GM12891 (cell line): ENCODE measurements around the gene PRCP. TPM values are rescaled to one million over a fixed set of nuclear protein-coding genes. Genes with fewer than 3 reads are reported as not detected.
"Not testable (repeated sequence)": the region's sequence is repeated elsewhere in the genome, so short reads cannot be mapped to it uniquely, and the experiment has no call there.

ENCODE experiments used
- DNase-seq: peaks from one replicate; pipeline ENCODE4 v3.0.0; 2011; ENCODE audit warnings: low spot score; ENCODE audit not compliant: insufficient read length
- FAIRE-seq: peaks from 2 replicates; lab custom pipeline; 2011; peaks lifted over from hg19 to GRCh38; lab: Jason Lieb, UNC
- PAX5 ChIP-seq: IDR thresholded peaks from 2 replicates; pipeline ENCODE4 v1.6.1; 2011; ENCODE audit warnings: low read length, moderate library complexity, mild to moderate bottlenecking; ENCODE audit not compliant: insufficient read depth, severe bottlenecking
- POLR2A ChIP-seq: IDR thresholded peaks from 2 replicates; pipeline ENCODE4 v1.6.1; 2011; ENCODE audit warnings: low read depth, low read length, control low read depth
- POLR2AphosphoS5 ChIP-seq: IDR thresholded peaks from 2 replicates; pipeline ENCODE4 v1.6.1; 2011; ENCODE audit warnings: low read depth, low read length, control low read depth
- POU2F2 ChIP-seq: IDR thresholded peaks from 2 replicates; pipeline ENCODE4 v1.6.1; 2011; ENCODE audit warnings: low read depth, mild to moderate bottlenecking, control low read depth, low read length, moderate library complexity
- SPI1 ChIP-seq: IDR thresholded peaks from 2 replicates; pipeline ENCODE4 v1.6.1; 2011; ENCODE audit warnings: low read depth, low read length, control low read depth
- TAF1 ChIP-seq: IDR thresholded peaks from 2 replicates; pipeline ENCODE4 v1.6.1; 2011; ENCODE audit warnings: low read depth, low read length, control low read depth
- polyA plus RNA-seq: library from polyadenylated mRNA; unstranded; fragments of >200 nt; gene quantifications from one replicate; pipeline ENCODE4 v1.2.1, GENCODE V29; 2012; ENCODE audit warnings: low read depth, missing spikeins, inconsistent platforms; ENCODE audit not compliant: missing spikeins

PRCP gene
- polyA plus RNA-seq: 17.2 TPM

DNA sequence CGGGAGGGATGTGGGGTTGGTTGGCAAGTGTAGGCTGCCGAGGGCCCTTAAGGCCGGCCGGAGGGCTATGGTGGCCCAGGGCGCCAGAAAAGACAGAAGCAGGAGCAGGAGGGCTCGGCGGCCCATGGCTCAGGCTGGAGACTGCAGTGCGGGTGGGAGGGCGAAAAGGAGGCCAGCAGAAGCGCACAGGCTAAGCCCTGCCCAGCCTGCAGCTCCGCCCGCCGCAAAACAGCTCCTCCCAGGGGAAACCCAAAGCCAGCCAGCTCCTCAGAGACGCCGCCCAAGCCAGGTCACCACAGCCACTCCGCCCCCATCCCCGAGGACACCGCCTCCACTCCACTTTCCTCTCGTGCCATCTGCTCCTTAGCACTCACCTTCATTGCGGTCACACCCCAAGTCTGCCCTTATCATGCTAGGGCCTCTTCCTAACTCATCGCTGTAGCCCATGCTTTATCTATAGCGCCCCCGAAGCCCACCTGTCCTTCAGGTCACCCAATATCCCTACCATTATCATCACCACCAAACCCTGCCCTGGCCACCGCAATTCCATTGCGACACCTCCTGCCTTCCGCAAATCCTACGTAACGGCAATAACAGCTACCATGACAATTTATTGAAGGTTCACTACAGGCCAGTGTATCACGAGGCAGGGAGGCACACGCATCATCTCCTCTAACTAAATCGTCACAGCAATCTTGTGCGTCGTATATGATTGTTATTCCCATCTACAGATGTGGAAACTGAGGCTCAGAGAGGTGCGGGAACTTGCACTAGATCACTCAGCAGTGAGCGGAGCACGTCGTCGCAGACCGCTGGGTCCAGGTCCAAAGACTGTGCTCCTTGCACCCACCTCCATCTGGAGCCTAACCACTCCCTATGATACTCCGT lies at the start of gene PRCP:
TSS of gene PRCP (minus strand) at position 154 of the 888 bp plus-strand sequence. CDS start at position 126, 28 bp downstream.
- no peak for FAIRE-seq
- peak; percentile 77 for DNase-seq
- TF ChIP-seq SPI1 (no peak), TAF1 (peak; percentile 57; the same call in 1 of the 2 replicates), PAX5 (no peak), POU2F2 (no peak), POLR2AphosphoS5 (peak; percentile 59; the same call in 1 of the 2 replicates), POLR2A (no peak)

DNA sequence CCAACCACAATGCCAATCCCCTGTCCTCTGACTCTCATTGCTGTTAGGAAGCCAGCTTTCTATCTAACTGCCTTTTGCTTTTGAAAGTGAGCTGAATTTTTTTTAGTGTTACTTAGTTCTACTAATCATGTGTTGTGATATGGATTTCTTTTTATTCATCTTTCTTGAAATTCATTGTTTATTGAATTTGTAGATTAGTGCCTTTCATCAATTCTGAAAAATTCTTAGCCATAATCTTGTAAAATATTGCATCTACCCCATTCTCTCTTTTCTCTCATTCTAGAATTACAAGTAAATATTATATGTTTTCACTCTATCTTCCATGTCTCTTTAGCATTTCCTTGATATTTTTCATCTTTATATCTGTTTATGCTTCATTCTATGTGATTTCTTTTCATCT lies 49.1 kb upstream of the PRCP start:
- no peak for DNase-seq
- FAIRE-seq: no peak
- no peak for TF ChIP-seq SPI1

GRCh38 chr11:82945682-82946081 lies 45.5 kb upstream of the PRCP start:
- no peak for TF ChIP-seq POLR2AphosphoS5
- no peak for TF ChIP-seq TAF1
- no peak for TF ChIP-seq POLR2A
- TF ChIP-seq POU2F2: no peak
- TF ChIP-seq PAX5: no peak
- no peak for TF ChIP-seq SPI1
- FAIRE-seq (no peak), DNase-seq (no peak)

GRCh38 chr11:82945041-82945440 lies 44.8 kb upstream of the PRCP start:
- not testable (repeated sequence) for FAIRE-seq, DNase-seq

DNA sequence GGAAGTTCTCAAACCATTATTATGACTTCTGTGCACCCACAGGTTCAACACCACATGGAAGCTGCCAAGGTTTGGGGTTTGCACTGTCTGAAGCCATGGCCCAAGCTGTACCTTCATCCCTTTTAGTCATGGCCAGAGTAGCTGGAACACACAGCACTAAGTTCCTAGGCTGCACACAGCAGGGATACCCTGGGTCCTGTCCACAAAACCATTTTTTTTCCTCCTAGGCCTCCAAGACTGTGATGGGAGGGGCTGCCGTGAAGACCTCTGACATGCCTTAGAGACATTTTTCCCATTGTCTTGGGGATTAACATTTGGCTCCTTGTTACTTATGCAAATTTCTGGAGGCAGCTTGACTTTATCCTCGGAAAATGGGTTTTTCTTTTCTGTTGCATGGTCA lies 44.0 kb upstream of the PRCP start:
- DNase-seq (no peak), FAIRE-seq (no peak)
- no peak for TF ChIP-seq TAF1
- TF ChIP-seq POLR2A: no peak
- no peak for TF ChIP-seq POU2F2
- no peak for TF ChIP-seq PAX5

- DNase-seq, FAIRE-seq: not testable (repeated sequence)
Observed at GRCh38 chr11:82943430-82943829, 43.2 kb upstream of the PRCP start.

DNA sequence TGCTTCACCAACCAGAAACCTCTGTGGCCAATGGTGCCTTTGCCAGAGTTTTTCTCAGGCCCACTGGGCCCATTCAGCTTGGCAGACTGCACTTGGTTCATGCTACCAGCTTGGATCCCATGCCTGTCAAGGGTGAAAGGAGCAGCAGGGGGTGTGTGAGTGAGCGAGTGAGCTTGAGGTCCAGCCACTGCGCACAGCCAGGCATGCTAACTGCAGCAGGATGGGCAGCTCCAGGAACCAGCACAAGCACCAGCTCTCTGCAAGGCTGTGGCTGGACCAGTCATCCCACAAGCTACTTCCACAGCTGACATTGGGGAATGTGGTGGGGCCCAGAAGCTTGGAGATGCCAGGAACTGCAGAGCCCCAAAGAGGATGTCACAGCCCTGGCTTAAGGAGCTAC lies 42.1 kb upstream of the PRCP start:
- DNase-seq (no peak), FAIRE-seq (no peak)
- TF ChIP-seq TAF1 (no peak), POU2F2 (no peak), POLR2A (no peak), SPI1 (no peak), POLR2AphosphoS5 (no peak), PAX5 (no peak)

GRCh38 chr11:82939456-82939855 lies 39.2 kb upstream of the PRCP start:
- FAIRE-seq: no peak
- TF ChIP-seq POLR2A: no peak
- TF ChIP-seq POLR2AphosphoS5: no peak
- no peak for TF ChIP-seq POU2F2
- TF ChIP-seq PAX5: no peak
- no peak for TF ChIP-seq SPI1
- no peak for TF ChIP-seq TAF1
- DNase-seq: no peak

DNA sequence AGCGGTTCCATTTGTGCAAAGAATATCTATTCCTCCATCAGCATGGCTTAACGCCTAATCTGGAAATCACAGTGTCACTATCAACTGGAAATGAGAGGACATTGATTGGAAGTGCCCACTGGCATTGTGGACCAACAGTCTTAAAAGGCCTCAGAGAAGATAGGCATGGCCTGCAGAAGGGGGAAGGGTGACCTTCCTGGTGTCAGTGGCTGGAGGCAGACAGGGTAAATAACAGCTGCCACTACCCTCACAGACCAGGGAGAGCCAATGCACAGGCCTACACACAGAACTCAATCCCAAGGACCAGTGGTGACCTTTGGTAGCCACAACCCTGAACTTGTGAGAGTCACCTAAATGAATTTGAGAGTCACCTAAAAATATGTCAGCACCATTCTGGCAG lies 37.3 kb upstream of the PRCP start:
- no peak for TF ChIP-seq POLR2A
- TF ChIP-seq TAF1: no peak
- no peak for TF ChIP-seq POLR2AphosphoS5
- TF ChIP-seq POU2F2: no peak
- no peak for TF ChIP-seq SPI1
- TF ChIP-seq PAX5: no peak
- FAIRE-seq: no peak
- no peak for DNase-seq

DNA sequence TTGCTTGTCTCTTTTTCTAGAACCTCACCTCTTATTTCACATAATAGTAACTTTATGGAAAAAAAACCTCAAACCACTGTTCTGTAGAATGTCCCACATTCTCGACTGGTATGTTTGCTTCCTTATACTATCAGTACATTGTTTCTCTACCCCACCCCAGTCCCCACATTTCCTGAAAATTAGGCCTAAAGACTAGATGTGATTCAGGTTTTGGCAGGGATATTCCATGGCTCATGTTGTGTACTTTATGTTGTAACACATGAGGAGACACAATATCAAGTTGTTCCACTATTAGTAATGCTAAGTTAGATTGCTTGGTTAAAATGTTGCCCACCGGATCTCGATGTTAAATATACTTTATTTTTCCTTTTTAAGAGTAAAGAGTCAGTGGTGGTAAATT lies 36.0 kb upstream of the PRCP start:
- TF ChIP-seq PAX5 (no peak), TAF1 (no peak), POU2F2 (no peak), SPI1 (no peak), POLR2A (no peak), POLR2AphosphoS5 (no peak)
- no peak for DNase-seq
- no peak for FAIRE-seq

DNA sequence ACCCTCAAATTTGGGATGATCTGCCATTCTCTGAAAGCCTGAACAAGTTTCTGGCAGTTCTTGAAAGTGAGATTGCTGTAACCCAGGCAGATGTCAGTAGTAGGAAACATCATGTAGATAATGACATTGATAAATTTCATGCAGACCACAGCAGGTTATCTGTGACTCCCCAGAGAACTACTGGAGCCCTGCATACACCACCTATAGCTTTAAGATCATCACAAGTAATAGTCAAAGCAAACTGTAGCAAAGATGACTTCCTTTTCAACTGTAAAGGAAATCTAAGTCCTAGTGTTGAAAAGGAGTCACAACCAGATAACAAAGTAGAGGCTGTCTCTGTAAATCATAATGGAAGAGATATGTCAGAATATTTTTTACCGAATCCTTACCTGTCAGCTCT lies 32.3 kb upstream of the PRCP start:
- TF ChIP-seq TAF1 (no peak), PAX5 (no peak), POU2F2 (no peak), POLR2AphosphoS5 (no peak), SPI1 (no peak), POLR2A (no peak)
- FAIRE-seq: peak; percentile 16
- DNase-seq: no peak
